ENCODE results near the gene ATF7IP2.

ATF7IP2 gene

GRCh38 chr16:10521681-10522274 is 135.9 kb downstream of the ATF7IP2 start:
- Histone ChIP-seq H3K4me3 (ENCODE audit: insufficient read depth, low read depth, low read length) (no peak overlapping the region), H3K27ac (ENCODE audit: insufficient read depth, low read depth, low read length, poor library complexity, severe bottlenecking) (no peak overlapping the region), H3K9me3 (ENCODE audit: control insufficient read depth, low read length) (no peaks in the 10 kb centered on the region), H3K27me3 (ENCODE audit: control insufficient read depth, insufficient read depth, low read length, poor library complexity, severe bottlenecking) (no peaks in the 10 kb centered on the region), H3K4me1 (ENCODE audit: control insufficient read depth, insufficient read depth, low read length) (no peaks in the 10 kb centered on the region), H3K36me3 (ENCODE audit: control insufficient read depth, insufficient read depth, low read length) (no peaks in the 10 kb centered on the region)
- 48% methylated on average over 9 of the region's 9 CpGs for WGBS, 2 experiments

GRCh38 chr16:10522966-10523365 is 137.1 kb downstream of the ATF7IP2 start:
- Histone ChIP-seq H3K4me1 (ENCODE audit: control insufficient read depth, insufficient read depth, low read length) (no peaks in the 10 kb centered on the region), H3K27me3 (ENCODE audit: control insufficient read depth, insufficient read depth, low read length, poor library complexity, severe bottlenecking) (no peaks in the 10 kb centered on the region), H3K27ac (ENCODE audit: insufficient read depth, low read depth, low read length, poor library complexity, severe bottlenecking) (no peak overlapping the region), H3K4me3 (ENCODE audit: insufficient read depth, low read depth, low read length) (no peak overlapping the region), H3K9me3 (ENCODE audit: control insufficient read depth, low read length) (no peaks in the 10 kb centered on the region), H3K36me3 (ENCODE audit: control insufficient read depth, insufficient read depth, low read length) (no peaks in the 10 kb centered on the region)
- 94 to 98% methylated on average over 2 of the region's 2 CpGs for WGBS, 2 experiments

DNA sequence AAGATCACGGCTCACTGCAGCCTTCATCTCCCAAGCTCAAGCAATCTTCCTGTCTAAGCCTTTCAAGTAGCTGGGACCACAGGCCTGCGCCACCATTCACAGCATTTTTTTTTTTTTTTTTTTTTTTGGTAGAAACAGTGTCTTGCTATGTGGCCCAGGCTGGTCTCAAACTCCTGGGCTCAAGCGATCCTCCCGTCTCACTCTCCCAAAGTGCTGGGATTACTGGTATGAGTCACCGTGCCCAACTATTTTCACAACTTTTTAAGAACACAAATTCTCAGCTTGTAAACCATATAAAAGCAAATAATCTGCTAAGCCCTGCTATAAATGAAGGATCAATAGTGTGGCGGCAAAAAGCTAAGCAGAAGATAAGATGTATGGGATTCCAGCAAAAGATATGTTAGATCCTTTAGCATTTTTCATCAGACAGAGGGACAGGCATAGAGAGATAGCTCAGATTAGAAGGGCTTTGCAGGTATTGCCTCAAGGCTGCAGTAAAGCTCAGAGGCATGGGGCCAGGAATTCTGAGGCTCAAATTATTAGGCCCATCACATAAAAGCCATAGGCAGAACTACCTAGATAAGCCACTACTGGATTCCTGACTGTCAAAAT is 139.5 kb downstream of the ATF7IP2 start:
- H3K36me3 ChIP-seq (ENCODE audit: control insufficient read depth, insufficient read depth, low read length), result no peaks in the 10 kb centered on the region
- no peaks in the 10 kb centered on the region for H3K4me1 ChIP-seq (ENCODE audit: control insufficient read depth, insufficient read depth, low read length)
- H3K27me3 ChIP-seq (ENCODE audit: control insufficient read depth, insufficient read depth, low read length, poor library complexity, severe bottlenecking), result no peaks in the 10 kb centered on the region
- WGBS, 2 experiments, result 92 to 95% methylated on average over 6 of the region's 6 CpGs
- H3K27ac ChIP-seq (ENCODE audit: insufficient read depth, low read depth, low read length, poor library complexity, severe bottlenecking), result no peak overlapping the region
- H3K9me3 ChIP-seq (ENCODE audit: control insufficient read depth, low read length), result no peaks in the 10 kb centered on the region
- H3K4me3 ChIP-seq (ENCODE audit: insufficient read depth, low read depth, low read length), result no peak overlapping the region

GRCh38 chr16:10526962-10527361 is 141.1 kb downstream of the ATF7IP2 start:
- Histone ChIP-seq H3K27ac (ENCODE audit: insufficient read depth, low read depth, low read length, poor library complexity, severe bottlenecking) (no peak overlapping the region), H3K4me1 (ENCODE audit: control insufficient read depth, insufficient read depth, low read length) (no peaks in the 10 kb centered on the region), H3K36me3 (ENCODE audit: control insufficient read depth, insufficient read depth, low read length) (no peaks in the 10 kb centered on the region), H3K4me3 (ENCODE audit: insufficient read depth, low read depth, low read length) (no peak overlapping the region), H3K9me3 (ENCODE audit: control insufficient read depth, low read length) (no peaks in the 10 kb centered on the region), H3K27me3 (ENCODE audit: control insufficient read depth, insufficient read depth, low read length, poor library complexity, severe bottlenecking) (no peaks in the 10 kb centered on the region)
- WGBS, 2 experiments, result 94 to 98% methylated on average over 7 of the region's 7 CpGs

DNA sequence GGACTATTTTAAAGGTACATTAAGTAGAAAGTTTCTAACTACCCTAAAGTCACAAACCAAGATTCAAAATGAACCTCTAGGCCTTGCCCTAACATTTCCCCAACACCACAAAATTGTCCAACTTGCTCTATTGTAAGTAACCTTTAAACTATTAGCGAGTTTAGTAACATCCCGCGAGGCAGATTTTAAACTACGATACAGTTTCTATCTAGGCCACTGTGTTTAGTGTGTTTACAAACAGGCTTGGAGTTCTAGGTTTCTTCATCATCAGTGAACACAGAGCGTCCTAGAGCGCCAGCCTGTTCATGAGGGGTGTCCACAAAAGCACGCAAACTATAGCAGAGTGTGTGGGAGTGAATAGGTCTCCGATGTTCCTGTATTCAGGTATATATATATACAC is 142.8 kb downstream of the ATF7IP2 start:
- Histone ChIP-seq H3K4me3 (ENCODE audit: insufficient read depth, low read depth, low read length) (no peak overlapping the region), H3K36me3 (ENCODE audit: control insufficient read depth, insufficient read depth, low read length) (no peaks in the 10 kb centered on the region), H3K27me3 (ENCODE audit: control insufficient read depth, insufficient read depth, low read length, poor library complexity, severe bottlenecking) (no peaks in the 10 kb centered on the region), H3K4me1 (ENCODE audit: control insufficient read depth, insufficient read depth, low read length) (no peaks in the 10 kb centered on the region), H3K27ac (ENCODE audit: insufficient read depth, low read depth, low read length, poor library complexity, severe bottlenecking) (no peak overlapping the region), H3K9me3 (ENCODE audit: control insufficient read depth, low read length) (no peaks in the 10 kb centered on the region)
- WGBS, 2 experiments, result 94 to 96% methylated on average over 6 to 8 of the region's 8 CpGs

DNA sequence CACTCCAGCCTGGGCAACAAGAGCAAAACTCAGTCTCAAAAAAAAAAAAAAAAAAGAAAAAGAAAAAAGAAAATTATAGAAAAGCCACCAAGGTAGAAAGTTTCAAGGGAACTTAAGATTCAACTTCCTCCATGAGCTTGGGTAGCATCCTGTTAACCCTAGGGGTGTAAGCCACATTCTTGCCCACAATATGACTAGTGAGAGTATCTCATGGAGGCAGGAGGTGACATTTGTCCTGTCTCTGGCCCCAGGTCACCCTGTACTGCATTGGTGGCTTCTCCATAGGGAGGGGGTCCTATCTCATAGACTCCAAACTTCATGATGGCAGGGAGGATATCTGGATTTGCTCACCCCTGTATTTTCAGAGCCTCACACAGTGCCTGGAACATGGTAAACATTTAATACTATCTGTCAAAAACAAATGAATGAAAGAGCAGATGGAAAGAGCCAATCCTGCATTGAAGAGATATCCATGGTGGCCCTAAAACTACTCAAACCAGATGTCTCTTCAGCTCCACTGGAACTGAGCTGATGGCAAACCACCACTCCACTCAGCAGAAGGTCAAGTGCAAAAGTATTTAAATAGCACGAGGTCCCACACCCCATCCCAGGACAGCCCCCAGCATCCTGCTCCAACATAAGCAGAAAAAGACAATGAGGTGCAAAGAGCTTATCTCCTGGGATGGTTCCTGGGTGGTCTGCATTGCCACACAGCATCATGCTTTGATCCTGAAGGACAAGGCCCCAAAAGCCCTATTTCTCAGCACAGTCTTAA is 144.2 kb downstream of the ATF7IP2 start:
- Histone ChIP-seq H3K9me3 (ENCODE audit: control insufficient read depth, low read length) (no peaks in the 10 kb centered on the region), H3K27ac (ENCODE audit: insufficient read depth, low read depth, low read length, poor library complexity, severe bottlenecking) (no peak overlapping the region), H3K27me3 (ENCODE audit: control insufficient read depth, insufficient read depth, low read length, poor library complexity, severe bottlenecking) (no peaks in the 10 kb centered on the region), H3K4me1 (ENCODE audit: control insufficient read depth, insufficient read depth, low read length) (no peaks in the 10 kb centered on the region), H3K4me3 (ENCODE audit: insufficient read depth, low read depth, low read length) (no peak overlapping the region), H3K36me3 (ENCODE audit: control insufficient read depth, insufficient read depth, low read length) (no peaks in the 10 kb centered on the region)
- 84 to 87% methylated on average over 1 of the region's 1 CpG for WGBS, 2 experiments

- Histone ChIP-seq H3K9me3 (ENCODE audit: control insufficient read depth, low read length) (no peaks in the 10 kb centered on the region), H3K27me3 (ENCODE audit: control insufficient read depth, insufficient read depth, low read length, poor library complexity, severe bottlenecking) (no peaks in the 10 kb centered on the region), H3K36me3 (ENCODE audit: control insufficient read depth, insufficient read depth, low read length) (no peaks in the 10 kb centered on the region), H3K4me3 (ENCODE audit: insufficient read depth, low read depth, low read length) (no peak overlapping the region), H3K4me1 (ENCODE audit: control insufficient read depth, insufficient read depth, low read length) (no peaks in the 10 kb centered on the region), H3K27ac (ENCODE audit: insufficient read depth, low read depth, low read length, poor library complexity, severe bottlenecking) (no peak overlapping the region)
- 87 to 93% methylated on average over 14 of the region's 14 CpGs for WGBS, 2 experiments
Measured at GRCh38 chr16:10530685-10531084, 144.8 kb downstream of the ATF7IP2 start.

DNA sequence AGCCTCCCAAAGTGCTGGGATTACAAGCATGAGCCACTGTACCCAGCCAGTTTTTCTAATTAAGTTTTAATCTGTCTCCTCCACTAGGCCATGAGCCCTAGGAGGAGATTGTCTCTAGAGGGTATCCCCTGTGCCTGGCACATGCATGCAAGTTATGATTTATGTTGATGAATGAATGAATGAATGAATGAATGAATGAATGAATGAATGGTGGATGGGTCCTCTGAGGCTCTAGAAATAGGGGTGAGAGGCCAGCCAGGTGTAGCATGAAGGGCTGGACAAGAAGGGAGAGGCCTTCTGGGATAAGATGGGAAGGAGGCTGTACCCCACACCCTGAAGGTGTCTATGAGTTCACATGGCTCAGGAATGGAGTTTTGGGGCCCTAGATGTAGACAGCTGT is 145.7 kb downstream of the ATF7IP2 start:
- no peaks in the 10 kb centered on the region for H3K9me3 ChIP-seq (ENCODE audit: control insufficient read depth, low read length)
- no peaks in the 10 kb centered on the region for H3K36me3 ChIP-seq (ENCODE audit: control insufficient read depth, insufficient read depth, low read length)
- H3K4me3 ChIP-seq (ENCODE audit: insufficient read depth, low read depth, low read length), result no peak overlapping the region
- no peak overlapping the region for H3K27ac ChIP-seq (ENCODE audit: insufficient read depth, low read depth, low read length, poor library complexity, severe bottlenecking)
- no peaks in the 10 kb centered on the region for H3K4me1 ChIP-seq (ENCODE audit: control insufficient read depth, insufficient read depth, low read length)
- no peaks in the 10 kb centered on the region for H3K27me3 ChIP-seq (ENCODE audit: control insufficient read depth, insufficient read depth, low read length, poor library complexity, severe bottlenecking)

Measured in ectodermal cell (in vitro differentiated cells).